HuH-7.5 (cell line): Measurements from ENCODE around the gene NSUN4.
"Not testable (repeated sequence)": the region's sequence is repeated elsewhere in the genome, so short reads cannot be mapped to it uniquely, and the experiment has no call there.

Experiments
- DNase-seq: peaks from one replicate; pipeline ENCODE4 v3.0.0; 2011; ENCODE audit warnings: low spot score

The NSUN4 gene

DNA sequence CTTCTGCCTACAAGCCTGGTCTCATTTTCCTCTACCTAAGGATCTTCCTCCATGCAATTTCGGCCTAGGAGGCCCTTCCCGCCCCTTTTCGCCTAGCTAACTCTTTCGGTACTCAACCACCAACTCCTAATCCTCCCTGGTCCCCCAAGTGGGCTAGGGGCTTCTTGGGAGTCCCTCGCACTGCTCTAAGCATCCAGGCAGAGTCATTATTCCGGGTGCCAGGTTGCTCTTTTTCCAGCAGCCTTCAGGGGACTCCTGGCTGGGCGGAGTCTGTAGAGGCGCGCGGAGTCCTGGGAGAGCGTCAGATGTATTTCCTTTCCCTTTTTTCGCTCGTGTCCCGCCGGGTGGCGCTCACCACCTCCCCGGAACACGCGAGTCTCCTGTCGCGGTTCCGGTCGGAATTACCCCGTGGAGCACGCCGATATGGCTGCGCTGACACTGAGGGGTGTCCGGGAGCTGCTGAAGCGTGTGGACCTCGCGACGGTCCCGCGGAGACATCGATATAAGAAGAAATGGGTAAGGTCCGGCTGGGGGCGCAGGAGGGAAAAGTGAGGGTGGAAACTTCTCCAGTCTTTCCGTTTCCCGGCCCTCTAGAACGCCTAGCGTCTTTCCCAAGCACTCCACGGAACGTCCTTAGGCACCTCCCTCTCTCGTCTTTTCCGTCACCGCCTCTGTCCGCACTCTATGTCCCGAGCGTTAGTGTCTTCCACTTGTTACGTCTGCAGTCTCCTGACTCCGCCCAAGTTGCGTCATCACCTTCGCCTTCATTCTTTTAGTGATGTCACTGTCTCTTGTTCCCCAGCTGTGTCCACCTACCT is at the start of gene NSUN4:
TSS of gene NSUN4 (plus strand) at position 404 of the 818 bp plus-strand sequence. CDS start at position 424, 20 bp downstream.
- peak; percentile 77 for DNase-seq

GRCh38 chr1:46295306-46295705 is 45.3 kb upstream of the NSUN4 start:
- DNase-seq, result no peak

- no peak for DNase-seq
These were observed 42.2 kb upstream of the NSUN4 start for GRCh38 chr1:46298387-46298786.

DNA sequence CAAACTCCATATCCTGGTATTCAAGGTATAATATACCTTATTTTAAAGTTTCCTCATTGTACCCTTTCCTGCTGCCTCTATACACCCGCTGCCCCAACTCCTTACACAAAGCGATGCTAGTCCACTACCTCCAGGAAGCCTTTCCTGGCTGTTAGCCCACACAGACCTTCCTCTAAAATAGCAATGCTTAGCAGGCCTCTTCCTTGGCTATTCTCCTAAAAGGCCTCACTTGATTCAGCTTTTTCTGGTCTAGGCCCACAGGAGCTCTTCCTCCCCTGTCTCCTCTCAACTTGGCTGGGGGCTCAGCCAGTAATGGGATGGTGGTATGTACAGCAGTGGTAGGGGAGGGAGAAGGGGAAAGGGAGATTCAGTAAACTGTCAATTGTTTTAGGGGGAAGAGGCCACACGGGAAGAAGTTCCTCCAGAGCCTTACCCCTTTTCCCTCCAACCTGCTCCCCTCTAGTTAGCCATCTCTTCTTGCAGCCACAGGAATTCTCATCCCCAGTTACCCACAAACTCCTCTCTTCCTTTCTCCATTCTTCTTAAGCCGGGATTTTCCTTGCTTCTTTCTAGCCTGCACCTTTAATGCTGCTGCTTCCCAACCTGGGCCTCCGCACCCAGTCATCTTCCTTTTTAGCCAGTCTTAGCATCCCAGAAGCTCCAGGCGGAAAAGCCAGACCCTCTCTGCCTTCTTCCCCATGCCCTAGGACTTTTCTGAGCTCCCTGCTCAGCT is 39.8 kb upstream of the NSUN4 start:
- no peak for DNase-seq

DNA sequence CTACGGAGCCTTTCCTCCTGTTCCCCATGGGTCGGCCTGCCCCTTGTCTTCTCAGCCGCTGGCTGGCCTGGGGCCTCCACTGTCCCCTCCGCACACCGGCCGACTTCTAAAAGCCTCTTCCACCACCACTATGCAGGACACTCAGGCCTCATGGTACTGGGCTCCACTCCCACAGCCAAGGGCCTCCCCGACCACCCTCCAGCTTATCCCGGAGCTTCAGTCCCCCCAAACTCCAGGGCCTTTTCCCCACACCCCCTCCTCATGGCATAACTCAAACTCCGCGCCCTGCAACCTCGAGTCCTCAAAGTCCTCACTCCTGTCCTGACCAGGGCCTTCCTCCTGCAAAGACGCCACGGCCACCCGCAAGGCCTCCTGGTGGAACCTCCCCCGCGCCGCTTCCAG is 39.2 kb upstream of the NSUN4 start:
- DNase-seq, result peak; percentile 19

GRCh38 chr1:46301808-46302640 is 38.6 kb upstream of the NSUN4 start:
- peak; percentile 53 for DNase-seq

GRCh38 chr1:46302641-46303037 is 38.0 kb upstream of the NSUN4 start:
- peak; percentile 34 for DNase-seq

GRCh38 chr1:46303038-46303871 is 37.4 kb upstream of the NSUN4 start, which contains the start of the genes LRRC41 and UQCRH:
LRRC41 (minus strand) TSS chr1:46303616; CDS start chr1:46303322, 294 bp downstream.
UQCRH (plus strand) TSS chr1:46303698; CDS start chr1:46303767, 69 bp downstream.
- DNase-seq, result peak; percentile 91

DNA sequence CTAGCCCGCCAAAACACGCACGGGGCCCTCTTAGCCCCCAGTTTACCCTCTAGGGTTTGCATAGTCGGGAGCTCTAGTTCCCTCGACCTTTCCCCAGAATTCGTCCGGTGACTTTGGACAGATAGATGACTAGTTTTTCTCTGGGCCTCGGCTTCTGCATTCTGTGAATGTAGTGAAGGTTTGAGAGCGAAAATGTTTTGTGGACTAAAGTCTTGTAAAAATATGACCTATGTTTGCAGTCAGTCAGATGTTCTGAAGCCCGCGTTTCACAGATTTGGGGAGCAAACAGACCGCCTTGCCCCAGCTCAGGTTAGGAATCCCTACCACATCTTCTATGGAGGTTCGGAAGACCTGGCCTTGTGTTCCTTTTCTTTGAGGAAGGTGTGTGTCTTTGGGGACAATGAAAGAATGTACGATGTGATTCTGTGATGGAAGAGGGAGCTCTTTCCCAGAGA is 36.7 kb upstream of the NSUN4 start:
- no peak for DNase-seq

GRCh38 chr1:46306159-46306530 is 34.5 kb upstream of the NSUN4 start:
- DNase-seq, result no peak

- DNase-seq, result no peak
These were observed 31.0 kb upstream of the NSUN4 start for GRCh38 chr1:46309401-46310159.

GRCh38 chr1:46310321-46310720 is 30.3 kb upstream of the NSUN4 start:
- DNase-seq, result no peak

DNA sequence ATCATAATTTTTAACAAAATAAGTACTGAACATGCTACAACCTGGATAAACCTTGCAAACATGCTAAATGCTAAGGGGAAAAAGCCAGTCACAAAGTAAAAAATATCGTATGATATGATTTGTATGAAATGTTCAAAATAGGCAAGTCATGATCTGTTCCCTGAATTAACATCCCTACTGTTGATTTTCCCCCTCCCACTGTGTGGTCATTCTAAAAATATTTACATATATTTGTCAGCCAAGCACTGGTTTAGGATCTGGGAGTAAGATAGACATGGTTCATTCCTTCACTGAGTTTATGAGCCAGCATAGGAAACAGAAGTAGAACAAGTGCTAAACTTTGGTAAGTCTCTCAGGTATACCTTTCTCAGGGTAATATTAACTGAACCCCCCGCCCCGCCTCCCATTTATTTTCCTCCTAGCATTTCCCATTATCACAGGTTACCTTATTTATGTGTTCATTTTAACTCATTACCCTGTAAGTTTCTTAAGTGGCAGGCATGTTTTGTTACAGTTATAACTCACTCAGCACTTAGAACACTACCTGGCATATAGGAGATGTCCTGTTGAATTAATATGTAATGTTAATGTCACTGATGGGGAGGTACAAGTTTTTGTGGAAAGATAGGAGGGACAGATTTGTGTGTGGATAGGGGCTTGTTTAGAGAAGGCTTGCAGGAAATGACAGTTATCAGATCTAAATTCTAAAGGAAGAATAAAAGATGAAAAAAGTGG is 24.8 kb upstream of the NSUN4 start:
- DNase-seq, result no peak

DNA sequence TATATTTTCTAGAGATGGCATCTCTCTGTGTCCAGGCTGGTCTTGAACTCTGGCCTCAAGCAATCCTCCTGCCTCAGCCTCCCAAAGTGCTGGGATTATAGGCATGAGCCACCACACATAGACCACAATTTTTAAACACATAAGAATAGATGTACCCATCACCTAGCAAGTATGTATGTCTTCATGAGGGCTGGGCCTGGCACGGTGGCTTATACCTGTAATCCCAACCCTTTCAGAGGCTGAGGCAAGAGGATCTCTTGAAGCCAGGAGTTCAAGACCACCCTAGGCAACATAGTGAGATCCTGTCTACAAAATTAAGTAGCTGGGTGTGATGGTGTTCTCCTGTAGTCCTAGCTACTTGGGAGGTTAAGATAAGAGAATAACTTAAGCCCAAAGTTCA is 23.3 kb upstream of the NSUN4 start:
- DNase-seq, result no peak

- DNase-seq, result not testable (repeated sequence)
These were observed 21.3 kb upstream of the NSUN4 start for GRCh38 chr1:46319301-46319700.

DNA sequence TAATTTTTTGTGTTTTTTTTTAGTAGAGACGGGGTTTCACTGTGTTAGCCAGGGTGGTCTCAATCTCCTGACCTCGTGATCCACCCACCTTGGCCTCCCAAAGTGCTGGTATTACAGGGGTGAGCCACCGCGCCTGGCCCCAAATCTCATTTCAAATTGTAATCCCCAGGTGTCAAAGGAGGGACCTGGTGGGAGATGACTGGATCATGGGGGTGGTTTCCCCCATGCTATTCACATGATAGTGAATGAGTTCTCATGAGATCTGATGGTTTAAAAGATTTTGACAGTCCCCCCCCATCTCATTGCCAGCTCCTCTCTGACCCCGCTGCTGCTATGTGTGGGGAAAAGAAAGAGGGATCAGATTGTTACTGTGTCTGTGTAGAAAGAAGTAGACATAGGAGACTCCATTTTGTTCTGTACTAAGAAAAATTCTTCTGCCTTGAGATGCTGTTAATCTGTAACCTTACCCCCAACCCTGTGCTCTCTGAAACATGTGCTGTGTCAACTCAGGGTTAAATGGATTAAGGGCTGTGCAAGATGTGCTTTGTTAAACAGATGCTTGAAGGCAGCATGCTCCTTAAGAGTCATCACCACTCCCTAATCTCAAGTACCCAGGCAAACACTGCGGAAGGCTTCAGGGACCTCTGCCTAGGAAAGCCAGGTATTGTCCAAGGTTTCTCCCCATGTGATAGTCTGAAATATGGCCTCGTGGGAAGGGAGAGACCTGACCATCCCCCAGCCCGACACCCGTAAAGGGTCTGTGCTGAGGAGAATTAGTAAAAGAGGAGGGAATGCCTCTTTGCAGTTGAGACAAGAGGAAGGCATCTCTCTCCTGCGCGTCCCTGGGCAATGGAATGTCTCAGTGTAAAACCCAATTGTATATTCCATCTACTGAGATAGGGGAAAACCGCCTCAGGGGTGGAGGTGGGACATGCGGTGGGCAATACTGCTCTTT is 20.4 kb upstream of the NSUN4 start:
- not testable (repeated sequence) for DNase-seq

DNA sequence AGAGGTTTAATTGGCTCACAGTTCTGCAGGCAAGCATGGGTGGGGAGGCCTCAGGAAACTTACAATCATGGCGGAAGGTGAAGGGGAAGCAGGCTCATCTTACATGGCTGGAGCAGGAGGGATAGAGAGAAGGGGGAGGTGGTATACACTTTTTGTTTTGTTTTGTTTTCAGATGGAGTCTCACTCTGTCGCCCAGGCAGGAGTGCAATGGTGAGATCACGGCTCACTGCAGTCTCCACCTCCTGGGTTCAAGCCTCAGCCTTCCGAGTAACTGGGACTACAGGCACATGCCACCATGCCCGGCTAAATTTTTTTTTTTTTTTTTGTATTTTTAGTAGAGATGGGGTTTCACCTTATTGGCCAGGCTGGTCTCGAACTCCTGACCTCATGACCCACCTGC is 18.4 kb upstream of the NSUN4 start:
- DNase-seq, result not testable (repeated sequence)

DNA sequence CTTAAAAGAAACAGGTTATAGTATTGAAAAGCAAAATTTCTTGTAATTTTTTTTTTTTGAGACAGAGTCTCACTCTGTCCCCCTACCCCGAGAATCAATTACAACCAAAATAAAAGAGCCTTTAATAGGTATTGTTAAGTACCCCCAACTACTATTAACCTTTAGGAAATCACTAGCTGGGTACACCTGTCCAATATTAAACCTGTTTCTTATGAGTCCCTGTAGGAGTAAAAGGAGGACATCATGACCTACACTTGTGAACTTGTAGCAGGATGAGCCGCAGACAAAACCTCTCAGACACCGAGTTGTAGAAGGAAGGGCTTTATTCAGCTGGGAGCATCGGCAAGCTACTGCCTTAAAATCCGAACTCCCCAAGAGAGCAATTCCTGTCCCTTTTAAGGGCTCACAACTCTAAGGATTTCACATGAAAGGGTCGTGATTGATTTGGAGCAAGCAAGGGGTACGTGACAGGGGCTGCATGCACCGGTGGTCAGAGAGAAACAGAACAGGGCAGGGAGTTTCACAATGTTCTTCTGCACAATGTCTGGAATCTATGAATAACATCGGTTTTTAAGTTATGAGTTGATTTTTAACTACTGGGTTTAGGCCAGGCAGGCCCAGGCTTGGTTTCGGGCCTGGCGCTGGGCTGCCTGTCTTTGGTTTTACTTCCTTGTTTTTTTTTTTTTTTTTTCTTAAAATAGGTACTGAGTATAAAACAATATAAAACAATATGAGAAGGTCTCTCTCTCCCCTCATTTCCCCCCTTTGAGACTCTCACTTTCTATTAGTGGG is 15.1 kb upstream of the NSUN4 start:
- not testable (repeated sequence) for DNase-seq
